Muscle of back (tissue), 11 donors: ENCODE measurements around the gene PPP1R13B. TPM values are rescaled to one million over a fixed set of nuclear protein-coding genes. Genes with fewer than 3 reads are reported as not detected.
A peak's percentile ranks its signal among the peaks of the same experiment; 100 is the strongest.
"Not testable (repeated sequence)": the region's sequence is repeated elsewhere in the genome, so short reads cannot be mapped to it uniquely, and the experiment has no call there.

Source experiments
- DNase-seq, 3 donors: peaks; one replicate each; pipeline versions ENCODE4 v3.0.0 to v3.0.0-alpha.2; 2013
- polyA plus RNA-seq, 10 donors: library from polyadenylated mRNA; unstranded; fragments of 120-200 nt; gene quantifications; one replicate each; pipeline ENCODE4 v1.2.1, GENCODE V29; 2013; ENCODE audit not compliant: insufficient read length in 10 of 10

Gene PPP1R13B
- polyA plus RNA-seq, 10 donors = 6.1 to 13.7 (median 11.4) TPM

- peak in 1 of 3 donors; percentile 43 for DNase-seq
Observed at GRCh38 chr14:103702497-103703432, 144.6 kb downstream of the PPP1R13B start.

GRCh38 chr14:103702095-103702494 is 145.3 kb downstream of the PPP1R13B start:
- DNase-seq = no peak

GRCh38 chr14:103700753-103701490 is 146.5 kb downstream of the PPP1R13B start:
- no peak for DNase-seq

- DNase-seq = peak in 1 of 3 donors; percentile 45
Observed at GRCh38 chr14:103699901-103700752, 147.2 kb downstream of the PPP1R13B start.

- no peak for DNase-seq
Observed at GRCh38 chr14:103699261-103699661, 148.1 kb downstream of the PPP1R13B start.

GRCh38 chr14:103698380-103699260 is 148.8 kb downstream of the PPP1R13B start:
- no peak for DNase-seq

- DNase-seq = no peak
Observed at GRCh38 chr14:103697603-103698379, 149.6 kb downstream of the PPP1R13B start.

- DNase-seq = no peak
Observed at GRCh38 chr14:103697206-103697602, 150.2 kb downstream of the PPP1R13B start.

GRCh38 chr14:103696466-103697071 is 150.8 kb downstream of the PPP1R13B start:
- peak; percentile 70 to 90 (median 76) for DNase-seq

GRCh38 chr14:103696070-103696402 is 151.3 kb downstream of the PPP1R13B start:
- no peak for DNase-seq

- DNase-seq = no peak
Observed at GRCh38 chr14:103695296-103696069, 151.9 kb downstream of the PPP1R13B start.

- DNase-seq = no peak
Observed at GRCh38 chr14:103694572-103695026, 152.8 kb downstream of the PPP1R13B start.

- no peak for DNase-seq
Observed at GRCh38 chr14:103693515-103693914, 153.9 kb downstream of the PPP1R13B start.

GRCh38 chr14:103692871-103693270 is 154.5 kb downstream of the PPP1R13B start:
- DNase-seq = no peak

GRCh38 chr14:103692159-103692558 is 155.2 kb downstream of the PPP1R13B start:
- DNase-seq = no peak

GRCh38 chr14:103691655-103692054 is 155.7 kb downstream of the PPP1R13B start:
- not testable (repeated sequence) for DNase-seq

- DNase-seq = no peak
Observed at GRCh38 chr14:103690332-103690731, 157.0 kb downstream of the PPP1R13B start.
